GM21447 (cell line): ENCODE measurements around the gene WASL.
A peak's percentile ranks its signal among the peaks of the same experiment; 100 is the strongest.
"Not testable (repeated sequence)": the region's sequence is repeated elsewhere in the genome, so short reads cannot be mapped to it uniquely, and the experiment has no call there.

ENCODE experiments used
- ATAC-seq: cut with Tn5 transposase; IDR thresholded peaks from one replicate; pipeline ENCODE4 v1.9.1; 2021; ENCODE audit not compliant: unreplicated experiment

WASL gene

GRCh38 chr7:123748734-123749536 is at the start of gene WASL:
TSS of gene WASL (minus strand) at chr7:123749003. CDS start at chr7:123748734, 269 bp downstream.
- ATAC-seq: peak; percentile 67

- no peak for ATAC-seq
Observed at GRCh38 chr7:123797673-123798531, 49.1 kb upstream of the WASL start.

GRCh38 chr7:123796568-123796967 is 47.8 kb upstream of the WASL start:
- ATAC-seq: no peak

- ATAC-seq: no peak
Observed at GRCh38 chr7:123795917-123796316, 47.1 kb upstream of the WASL start.

GRCh38 chr7:123795116-123795515 is 46.3 kb upstream of the WASL start:
- not testable (repeated sequence) for ATAC-seq

- ATAC-seq: no peak
Observed at GRCh38 chr7:123792547-123792946, 43.7 kb upstream of the WASL start.

GRCh38 chr7:123791001-123791400 is 42.2 kb upstream of the WASL start:
- no peak for ATAC-seq

GRCh38 chr7:123789817-123790216 is 41.0 kb upstream of the WASL start:
- ATAC-seq: no peak

- no peak for ATAC-seq
Observed at GRCh38 chr7:123789206-123789784, 40.5 kb upstream of the WASL start.

- ATAC-seq: no peak
Observed at GRCh38 chr7:123788584-123788983, 39.8 kb upstream of the WASL start.

GRCh38 chr7:123787220-123788007 is 38.6 kb upstream of the WASL start:
- no peak for ATAC-seq

GRCh38 chr7:123784263-123784662 is 35.5 kb upstream of the WASL start:
- no peak for ATAC-seq

- ATAC-seq: no peak
Observed at GRCh38 chr7:123783820-123784219, 35.0 kb upstream of the WASL start.

- no peak for ATAC-seq
Observed at GRCh38 chr7:123782071-123782798, 33.4 kb upstream of the WASL start.

GRCh38 chr7:123780472-123780871 is 31.7 kb upstream of the WASL start:
- ATAC-seq: not testable (repeated sequence)

GRCh38 chr7:123774496-123774895 is 25.7 kb upstream of the WASL start:
- no peak for ATAC-seq

GRCh38 chr7:123773481-123773880 is 24.7 kb upstream of the WASL start:
- no peak for ATAC-seq

- ATAC-seq: no peak
Observed at GRCh38 chr7:123772652-123773051, 23.8 kb upstream of the WASL start.

GRCh38 chr7:123771846-123772245 is 23.0 kb upstream of the WASL start:
- ATAC-seq: no peak

GRCh38 chr7:123771256-123771655 is 22.5 kb upstream of the WASL start:
- ATAC-seq: no peak
